GM23248 (cell line): Measurements from ENCODE around the gene PRSS33. TPM values are rescaled to one million over a fixed set of nuclear protein-coding genes. Genes with fewer than 3 reads are reported as not detected.

Source experiments
- DNase-seq: peaks from one replicate; pipeline ENCODE4 v3.0.0-alpha.2; 2015
- H2AFZ ChIP-seq: fragments of 200-600 bp; sonication (generic); 2 replicates; pipeline ENCODE4 v1.6.1; 2016; ENCODE audit warnings: antibody characterized with exemption
- H3F3A ChIP-seq: fragments of 200-600 bp; sonication (generic); 2 replicates; pipeline ENCODE4 v1.6.1; 2016; ENCODE audit warnings: mild to moderate bottlenecking, antibody characterized with exemption, mixed run types; ENCODE audit not compliant: insufficient read depth
- H3K27ac ChIP-seq: fragments of 200-600 bp; sonication (generic); 2 replicates; pipeline ENCODE4 v1.5.1; 2016; ENCODE audit warnings: mild to moderate bottlenecking
- H3K27me3 ChIP-seq: fragments of 200-600 bp; sonication (generic); replicated peaks from 2 replicates; pipeline ENCODE4 v1.6.1; 2016; ENCODE audit warnings: mild to moderate bottlenecking; ENCODE audit not compliant: insufficient read depth
- H3K36me3 ChIP-seq: fragments of 200-600 bp; sonication (generic); 2 replicates; pipeline ENCODE4 v1.6.1; 2016; ENCODE audit warnings: low read depth, mild to moderate bottlenecking
- H3K4me1 ChIP-seq: fragments of 200-600 bp; sonication (generic); 2 replicates; pipeline ENCODE4 v1.6.1; 2016; ENCODE audit warnings: mild to moderate bottlenecking; ENCODE audit not compliant: insufficient read depth
- H3K4me2 ChIP-seq: fragments of 200-600 bp; sonication (generic); one replicate; pipeline ENCODE4 v1.6.1; 2016; ENCODE audit warnings: mild to moderate bottlenecking; ENCODE audit not compliant: unreplicated experiment
- H3K4me3 ChIP-seq: fragments of 200-600 bp; sonication (generic); 2 replicates; pipeline ENCODE4 v1.5.1; 2016; ENCODE audit warnings: mild to moderate bottlenecking
- H3K79me2 ChIP-seq: fragments of 200-600 bp; sonication (generic); 2 replicates; pipeline ENCODE4 v1.6.1; 2016; ENCODE audit warnings: mild to moderate bottlenecking; ENCODE audit not compliant: insufficient read depth
- H3K9ac ChIP-seq: fragments of 200-600 bp; sonication (generic); 2 replicates; pipeline ENCODE4 v1.6.1; 2016; ENCODE audit warnings: mild to moderate bottlenecking
- H3K9me2 ChIP-seq: fragments of 200-600 bp; sonication (generic); 2 replicates; pipeline ENCODE4 v1.6.1; 2016; ENCODE audit warnings: mixed run types, mild to moderate bottlenecking, moderate library complexity; ENCODE audit not compliant: insufficient read depth
- H3K9me3 ChIP-seq: fragments of 200-600 bp; sonication (generic); one replicate; pipeline ENCODE4 v1.6.1; 2017; ENCODE audit warnings: low read depth
- H4K20me1 ChIP-seq: fragments of 200-600 bp; sonication (generic); 2 replicates; pipeline ENCODE4 v1.6.0; 2016; ENCODE audit not compliant: insufficient read depth
- EZH2 ChIP-seq: fragments of 200-600 bp; sonication (generic); IDR thresholded peaks from 2 replicates; pipeline ENCODE4 v1.6.1; 2018; ENCODE audit warnings: antibody characterized with exemption, mild to moderate bottlenecking; ENCODE audit not compliant: insufficient read depth, poor library complexity, severe bottlenecking
- EZH2phosphoT487 ChIP-seq: fragments of 200-600 bp; sonication (generic); IDR thresholded peaks from 2 replicates; pipeline ENCODE4 v1.6.1; 2018; ENCODE audit warnings: antibody characterized with exemption, moderate library complexity, mild to moderate bottlenecking, low read depth; ENCODE audit not compliant: insufficient read depth
- WGBS, 2 experiments: methylation state at CpG; one replicate each; pipeline ENCODE4 v1.1.6; 2015 to 2017; ENCODE audit warnings: low lambda C conversion rate in 2 of 2, low coverage in 1 of 2; ENCODE audit errors: missing lambda C conversion rate in 2 of 2; 5-methylcytosine and 5-hydroxymethylcytosine counted together
- in situ Hi-C: fragments of 300-500 bp; cut with MboI; formaldehyde crosslinking; loops from 2 replicates; pipeline ENCODE4 v1.15.0; 2020
- polyA plus RNA-seq: library from polyadenylated mRNA; unstranded; fragments of >200 nt; fragmentation: Nextera tagmentation; extraction: Ambion mirVana; gene quantifications from 2 replicates; pipeline ENCODE4 v1.2.1, GENCODE V29; 2016
- total RNA-seq: library from RNA; depleted of rRNA; stranded (reverse); fragments of >200 nt; shearing (Covaris generic); gene quantifications from 2 replicates; pipeline ENCODE4 v1.2.3, GENCODE V29; 2014

The PRSS33 gene
- total and polyA plus RNA-seq, 2 experiments from 2014 or later: not detected

DNA sequence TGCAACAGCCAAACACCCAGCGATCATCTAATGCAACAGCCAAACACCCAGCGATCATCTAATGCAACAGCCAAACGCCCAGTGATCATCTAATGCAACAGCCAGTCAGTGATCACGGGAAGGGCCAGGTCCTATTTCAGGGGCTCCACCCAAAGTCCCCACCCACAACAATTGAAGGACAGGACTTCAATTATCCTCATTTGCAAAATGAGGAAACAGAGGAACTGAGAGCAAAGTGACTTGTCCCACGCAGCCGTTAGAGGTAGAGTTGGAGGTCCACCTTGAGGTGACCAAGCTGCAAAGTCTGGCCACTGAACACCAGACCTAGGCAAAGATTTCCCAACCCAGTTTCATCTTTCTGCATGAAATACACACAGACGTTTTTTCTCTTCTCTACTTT lies 46.4 kb upstream of the PRSS33 start:
- no peak overlapping the region for H3K27ac ChIP-seq
- no peak overlapping the region for H3K4me2 ChIP-seq
- no peaks in the 10 kb centered on the region for H3K36me3 ChIP-seq
- no peaks in the 10 kb centered on the region for H3K79me2 ChIP-seq
- H3K9me2 ChIP-seq: no peaks in the 10 kb centered on the region
- no peaks in the 10 kb centered on the region for H3K9me3 ChIP-seq
- no peaks in the 10 kb centered on the region for H4K20me1 ChIP-seq
- in situ Hi-C loops: no loop called here
- peaks cover 18% of the 10 kb centered on the region for H3F3A ChIP-seq
- H2AFZ ChIP-seq: no peak overlapping the region
- WGBS, 2 experiments: 63 to 69% methylated on average over 7 of the region's 7 CpGs
- no peak for TF ChIP-seq EZH2phosphoT487
- no peak for TF ChIP-seq EZH2
- peaks cover 16% of the 10 kb centered on the region for H3K27me3 ChIP-seq
- H3K4me1 ChIP-seq: peaks cover 6% of the 10 kb centered on the region
- DNase-seq: no peak
- no peak overlapping the region for H3K9ac ChIP-seq
- no peak overlapping the region for H3K4me3 ChIP-seq

- in situ Hi-C loops: no loop called here
- H3K27ac ChIP-seq: no peak overlapping the region
- peaks cover 16% of the 10 kb centered on the region for H3K27me3 ChIP-seq
- H2AFZ ChIP-seq: no peak overlapping the region
- no peak for DNase-seq
- H3K79me2 ChIP-seq: no peaks in the 10 kb centered on the region
- H3K4me1 ChIP-seq: peaks cover 6% of the 10 kb centered on the region
- H3K9ac ChIP-seq: no peak overlapping the region
- no peaks in the 10 kb centered on the region for H4K20me1 ChIP-seq
- H3F3A ChIP-seq: no peaks in the 10 kb centered on the region
- no peaks in the 10 kb centered on the region for H3K9me3 ChIP-seq
- WGBS, 2 experiments: 62 to 67% methylated on average over 13 to 15 of the region's 15 CpGs
- no peak overlapping the region for H3K4me3 ChIP-seq
- H3K9me2 ChIP-seq: no peaks in the 10 kb centered on the region
- TF ChIP-seq EZH2phosphoT487: no peak
- no peak for TF ChIP-seq EZH2
- no peaks in the 10 kb centered on the region for H3K36me3 ChIP-seq
- no peak overlapping the region for H3K4me2 ChIP-seq
These were observed 43.8 kb upstream of the PRSS33 start for GRCh38 chr16:2831203-2831602.

- Histone ChIP-seq H3K27me3 (peaks cover 16% of the 10 kb centered on the region), H3K36me3 (no peaks in the 10 kb centered on the region), H2AFZ (no peak overlapping the region), H4K20me1 (no peaks in the 10 kb centered on the region), H3K27ac (no peak overlapping the region), H3K9ac (no peak overlapping the region), H3K4me1 (peaks cover 2% of the 10 kb centered on the region), H3K4me3 (no peak overlapping the region), H3K9me3 (no peaks in the 10 kb centered on the region), H3K4me2 (no peak overlapping the region), H3K79me2 (no peaks in the 10 kb centered on the region), H3K9me2 (no peaks in the 10 kb centered on the region), H3F3A (no peaks in the 10 kb centered on the region)
- TF ChIP-seq EZH2phosphoT487 (no peak), EZH2 (no peak)
- DNase-seq: no peak
- in situ Hi-C loops: no loop called here
- whole genome bisulfite sequencing, 2 experiments: 62 to 72% methylated on average over 4 to 5 of the region's 5 CpGs
These were observed 43.0 kb upstream of the PRSS33 start for GRCh38 chr16:2830355-2830695.

- no peak within 1 kb of the TSS for H3K27ac ChIP-seq
- H4K20me1 ChIP-seq: no peaks in the 10 kb centered on the region
- no peaks in the 10 kb centered on the region for H3K9me2 ChIP-seq
- H3K27me3 ChIP-seq: peaks cover 16% of the 10 kb centered on the region
- no peak within 1 kb of the TSS for H2AFZ ChIP-seq
- no peaks in the 10 kb centered on the region for H3K36me3 ChIP-seq
- no peaks in the 10 kb centered on the region for H3K4me1 ChIP-seq
- H3F3A ChIP-seq: no peaks in the 10 kb centered on the region
- H3K4me2 ChIP-seq: no peak within 1 kb of the TSS
- H3K9me3 ChIP-seq: no peaks in the 10 kb centered on the region
- in situ Hi-C loops: no loop called here
- DNase-seq: no peak
- no peaks in the 10 kb centered on the region for H3K79me2 ChIP-seq
- WGBS, 2 experiments: 55 to 56% methylated on average over 31 to 32 of the region's 32 CpGs
- H3K9ac ChIP-seq: no peak within 1 kb of the TSS
- no peak within 1 kb of the TSS for H3K4me3 ChIP-seq
- TF ChIP-seq EZH2: no peak
- TF ChIP-seq EZH2phosphoT487: no peak
These were observed 42.4 kb upstream of the PRSS33 start, which contains the start of gene ZG16B for GRCh38 chr16:2829501-2830354. ZG16B (plus strand) TSS chr16:2830303; CDS start chr16:2830442, 139 bp downstream.
